ENCODE results near the gene COPS4.

COPS4 gene

DNA sequence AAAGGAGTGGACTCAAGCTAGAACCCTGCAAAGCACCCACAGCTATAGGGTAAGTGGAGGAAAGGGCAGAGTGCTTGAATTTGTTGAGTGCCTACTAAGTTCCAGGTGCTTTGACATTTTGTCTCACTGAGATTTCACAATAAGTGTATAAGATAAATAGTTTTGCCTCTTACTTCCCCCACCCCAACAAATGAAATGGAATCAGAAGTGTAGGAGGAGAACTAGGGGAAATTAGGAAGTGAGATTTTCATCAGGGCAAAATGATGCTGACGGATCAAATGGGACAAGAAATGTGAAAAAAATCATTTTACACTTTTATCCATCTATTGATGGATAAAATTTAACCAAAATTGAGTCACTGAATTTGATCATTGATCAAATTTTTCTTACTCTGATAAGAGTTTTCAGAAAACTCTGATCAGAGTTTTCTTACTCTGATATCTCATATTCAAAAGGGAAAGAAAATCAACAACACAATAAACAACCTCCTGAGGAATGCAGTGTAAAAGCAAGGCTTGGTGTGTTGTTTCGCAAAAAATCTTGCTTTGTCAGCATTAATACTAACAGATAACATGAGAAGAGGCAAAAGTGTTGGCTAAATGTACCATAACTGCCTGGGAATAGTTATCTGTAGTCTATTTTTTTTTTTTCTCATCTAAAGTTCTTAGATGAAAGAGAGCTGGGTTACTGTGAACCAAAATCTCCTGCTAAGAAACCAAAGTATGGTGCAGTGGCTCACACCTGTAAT, 54.6 kb downstream of the COPS4 start:
- DNase-seq: no peak

DNA sequence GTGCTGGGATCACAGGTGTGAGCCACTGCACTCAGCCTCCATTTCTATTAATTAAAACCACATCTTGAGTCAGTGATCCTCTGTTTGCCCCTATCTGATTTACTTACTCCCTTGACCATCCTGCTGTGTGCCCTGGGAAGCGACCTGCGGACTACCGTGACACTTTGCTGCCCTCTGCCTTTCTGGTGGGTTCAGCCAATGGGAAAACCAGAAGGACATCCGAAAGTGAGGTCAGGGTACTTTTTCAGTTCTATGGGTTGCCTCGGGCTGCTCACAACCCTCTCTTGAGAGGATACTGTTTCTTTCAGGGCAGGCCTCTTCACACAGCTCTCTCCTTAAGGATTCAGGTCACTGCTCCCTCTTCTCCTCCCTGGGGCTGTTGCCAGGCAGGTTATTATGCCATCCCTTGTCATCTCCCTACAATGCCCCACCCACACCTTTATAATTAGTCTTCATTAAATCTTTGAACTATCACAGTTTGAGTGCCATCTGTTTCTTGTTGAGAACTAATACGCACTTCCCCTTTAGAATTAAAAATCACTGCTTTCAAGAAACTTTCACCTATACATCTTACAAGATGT, 58.2 kb downstream of the COPS4 start:
- DNase-seq: no peak

DNA sequence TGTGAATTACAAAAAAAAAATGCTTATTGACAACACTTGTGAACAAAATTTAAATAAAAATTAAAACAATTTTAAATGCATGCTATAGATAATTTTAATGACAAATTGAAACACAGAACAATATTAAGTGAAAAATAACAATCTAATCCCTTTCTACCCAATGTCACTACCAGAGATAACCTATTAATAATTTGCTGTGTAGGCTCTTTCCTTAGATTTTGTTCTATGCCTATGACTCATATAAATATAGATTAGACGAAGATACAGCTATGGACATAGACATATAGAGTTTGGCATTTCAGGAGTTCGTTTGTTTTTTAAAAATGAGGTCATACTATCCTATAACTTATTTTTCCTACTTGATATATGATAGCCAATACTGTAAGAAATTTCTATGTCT, 61.4 kb downstream of the COPS4 start:
- no peak for DNase-seq

GRCh38 chr4:83104991-83105390, 70.0 kb downstream of the COPS4 start:
- DNase-seq: no peak

DNA sequence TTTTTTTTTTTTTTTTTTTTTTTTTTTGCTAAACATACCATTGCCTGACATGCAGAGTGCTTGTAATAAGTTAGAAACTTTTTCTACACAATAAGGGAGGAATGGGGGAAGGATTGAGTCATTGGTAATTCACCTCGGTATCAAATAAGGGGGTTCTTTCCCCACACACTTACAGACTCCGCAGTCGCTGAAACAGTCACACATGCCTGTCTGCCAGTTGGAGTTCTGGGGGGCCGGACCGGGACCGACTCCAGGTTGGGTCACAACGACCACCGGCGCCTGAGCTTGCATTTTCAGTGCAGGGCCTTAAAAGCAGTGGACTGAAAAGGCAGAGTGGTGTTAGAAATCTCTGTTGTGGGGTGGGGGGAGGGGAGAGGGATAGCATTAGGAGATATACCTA, 72.6 kb downstream of the COPS4 start:
- DNase-seq: no peak

- no peak for DNase-seq
Measured at GRCh38 chr4:83108101-83108861, 73.3 kb downstream of the COPS4 start.

DNA sequence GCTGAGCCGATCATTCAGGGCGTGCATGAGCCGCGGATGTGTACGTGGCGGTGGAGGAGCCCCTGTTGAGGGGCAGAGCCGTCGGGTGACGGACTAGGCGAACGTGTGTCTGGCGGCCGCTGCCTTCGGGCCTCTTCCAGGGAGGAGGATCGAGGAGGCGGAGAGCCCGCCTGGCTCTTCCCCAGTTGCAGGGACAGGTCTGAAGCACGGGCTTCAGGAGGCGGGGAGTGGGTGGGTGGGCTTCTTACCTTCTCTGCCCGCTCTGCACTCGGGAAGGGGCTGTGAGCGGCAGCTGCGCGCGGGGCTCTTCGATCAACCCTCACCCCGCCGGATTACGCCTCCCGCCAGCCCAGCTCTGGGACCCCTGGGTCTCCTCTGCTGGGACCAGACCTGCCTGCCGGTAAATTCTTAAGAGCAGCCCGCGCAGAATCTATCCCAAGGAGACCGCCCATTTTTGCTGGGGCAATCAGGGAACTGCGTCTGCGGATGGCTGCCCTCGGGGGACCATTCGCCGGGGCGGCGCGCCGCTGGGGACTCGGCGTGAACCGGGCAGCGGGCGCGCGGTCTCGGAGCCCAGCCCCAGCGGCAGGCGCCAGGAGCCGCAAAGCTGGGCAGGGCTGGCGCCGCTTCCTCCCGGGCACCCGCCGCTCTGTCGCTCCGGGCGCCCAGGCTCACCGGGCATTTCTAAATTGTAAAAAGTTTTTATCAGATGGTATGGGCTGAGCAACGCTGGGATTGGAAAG, 74.7 kb downstream of the COPS4 start:
- DNase-seq: peak; percentile 66

DNA sequence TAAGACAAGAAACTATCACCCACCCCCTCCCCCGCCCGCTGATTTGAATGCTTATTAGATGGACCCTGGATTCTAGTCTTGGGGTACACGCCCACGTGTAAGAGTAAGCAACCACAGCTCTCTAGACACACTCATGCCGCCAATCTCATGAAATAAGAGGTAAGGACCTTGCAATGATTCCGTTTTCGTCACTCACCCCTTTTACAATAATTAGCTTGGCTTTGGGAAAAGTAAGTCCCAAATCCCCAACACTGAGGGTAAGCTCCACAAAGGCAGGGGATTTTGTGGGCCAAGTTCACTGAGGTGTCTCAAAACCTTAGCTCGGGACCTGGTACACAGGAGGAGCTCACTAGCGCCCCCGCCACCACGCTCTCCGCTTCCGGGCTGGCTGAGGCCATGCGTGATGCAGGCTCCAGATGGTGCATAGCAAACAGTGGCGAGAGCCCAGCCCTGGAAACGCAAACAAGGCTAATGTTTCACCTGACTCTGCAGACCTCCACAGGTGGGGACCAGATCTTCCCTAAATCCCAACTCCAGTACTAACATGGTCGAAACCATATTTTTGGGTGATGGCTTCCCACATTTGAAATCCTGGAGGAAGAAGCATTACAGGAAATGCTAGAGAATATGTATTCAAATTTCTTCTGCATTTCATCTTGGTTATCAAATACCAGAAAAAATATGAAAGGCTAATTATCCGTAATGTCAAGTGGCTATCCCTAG, 75.4 kb downstream of the COPS4 start:
- peak; percentile 94 for DNase-seq

DNA sequence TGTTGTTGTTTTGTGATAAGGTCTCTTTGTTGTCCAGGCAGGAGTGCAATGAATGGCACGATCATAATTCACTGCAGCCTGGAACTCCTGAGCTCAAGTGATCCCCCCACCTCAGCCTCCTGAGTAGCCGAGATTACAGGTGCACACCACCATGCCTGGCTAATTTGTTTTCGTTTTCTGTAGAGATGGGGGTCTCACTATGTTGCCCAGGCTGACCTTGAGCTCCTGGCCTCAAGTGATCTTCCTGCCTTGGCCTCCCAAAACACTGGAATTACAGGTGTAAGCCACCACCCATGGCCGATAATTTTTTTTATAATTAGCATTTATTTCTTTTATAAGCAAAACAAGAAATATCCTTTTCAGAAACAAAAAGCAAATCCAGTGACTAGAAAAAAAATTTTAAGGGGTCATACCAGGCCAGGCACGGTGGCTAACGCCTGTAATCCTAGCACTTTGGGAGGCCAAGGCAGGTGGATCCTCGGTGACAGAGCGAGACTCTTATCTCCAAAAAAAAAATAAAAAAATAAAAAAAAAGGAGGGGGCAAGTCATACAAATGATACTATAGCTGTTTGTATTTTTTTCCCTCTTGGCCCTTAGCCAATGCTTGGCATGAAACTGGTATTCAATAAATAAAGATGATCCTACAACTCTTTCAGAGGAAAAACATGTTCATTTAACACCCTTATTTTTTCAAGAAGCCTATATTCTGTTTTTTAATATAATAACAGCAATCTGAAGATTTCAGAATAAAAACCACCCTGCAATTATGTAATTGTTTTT, 76.2 kb downstream of the COPS4 start:
- DNase-seq: peak; percentile 52

DNA sequence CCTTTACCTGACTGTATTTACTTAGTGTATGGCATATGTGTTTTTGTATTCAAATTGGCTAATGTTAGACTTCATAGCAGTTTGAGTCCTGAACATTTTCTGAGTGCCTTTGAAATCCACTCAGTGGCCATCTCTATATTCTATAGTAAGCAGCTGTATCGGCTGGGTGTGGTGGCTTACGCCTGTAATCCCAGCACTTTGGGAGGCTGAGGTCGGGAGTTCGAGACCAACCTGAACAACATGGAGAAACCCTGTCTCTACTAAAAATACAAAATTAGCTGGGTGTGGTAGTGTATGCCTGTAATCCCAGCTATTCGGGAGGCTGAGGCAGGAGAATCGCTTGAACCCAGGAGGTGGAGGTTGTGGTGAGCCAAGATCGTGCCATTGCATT, 76.8 kb downstream of the COPS4 start:
- DNase-seq: peak; percentile 33

- DNase-seq: peak; percentile 77
Measured at GRCh38 chr4:83112231-83112630, 77.2 kb downstream of the COPS4 start.

- DNase-seq: peak; percentile 72
Measured at GRCh38 chr4:83112678-83113428, 77.9 kb downstream of the COPS4 start.

- peak; percentile 85 for DNase-seq
Measured at GRCh38 chr4:83113429-83113786, 78.4 kb downstream of the COPS4 start.

DNA sequence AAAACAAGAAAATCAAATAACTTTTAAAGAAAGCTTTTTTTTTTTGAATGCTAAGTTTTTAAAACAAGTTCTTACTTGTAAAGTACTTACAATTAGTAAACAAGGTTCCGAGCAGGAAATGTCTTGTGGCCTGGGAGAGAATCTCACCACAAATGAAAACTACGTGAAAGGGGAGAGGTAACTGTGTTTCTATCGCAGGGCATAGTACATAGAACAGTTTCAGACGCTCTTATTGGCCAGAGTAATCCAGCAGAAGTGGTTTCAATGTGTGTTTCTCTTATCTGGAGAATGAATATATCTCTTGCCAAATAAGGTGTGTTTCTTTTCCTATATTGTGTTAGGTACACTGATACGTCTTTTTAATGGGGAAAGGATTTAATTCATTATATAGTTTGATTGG, 79.6 kb downstream of the COPS4 start, which contains the start of gene PLAC8:
Gene PLAC8, minus strand, starts transcription at position 154 of the 400 bp plus-strand sequence. CDS start 6,808 bp downstream, outside the sequence.
- peak; percentile 82 for DNase-seq

DNA sequence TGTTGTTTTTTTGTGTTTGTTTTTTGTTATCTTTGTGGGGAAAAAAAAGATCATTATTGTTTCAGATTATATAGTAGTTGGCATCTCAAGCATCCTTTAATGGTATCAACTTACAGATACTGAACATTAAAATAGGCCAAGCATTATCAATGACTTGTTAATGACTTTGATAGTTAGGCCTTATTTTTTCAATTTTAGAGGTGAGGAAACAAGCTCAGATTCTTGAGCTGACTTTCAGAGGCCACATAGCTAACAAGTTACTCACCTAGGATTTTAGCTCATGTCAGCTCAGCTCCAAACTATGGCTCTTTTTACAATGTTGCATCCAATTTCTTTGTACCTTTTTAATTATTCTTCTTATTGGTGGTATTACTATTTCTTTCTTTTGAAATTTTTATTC, 80.0 kb downstream of the COPS4 start:
- DNase-seq: no peak

DNA sequence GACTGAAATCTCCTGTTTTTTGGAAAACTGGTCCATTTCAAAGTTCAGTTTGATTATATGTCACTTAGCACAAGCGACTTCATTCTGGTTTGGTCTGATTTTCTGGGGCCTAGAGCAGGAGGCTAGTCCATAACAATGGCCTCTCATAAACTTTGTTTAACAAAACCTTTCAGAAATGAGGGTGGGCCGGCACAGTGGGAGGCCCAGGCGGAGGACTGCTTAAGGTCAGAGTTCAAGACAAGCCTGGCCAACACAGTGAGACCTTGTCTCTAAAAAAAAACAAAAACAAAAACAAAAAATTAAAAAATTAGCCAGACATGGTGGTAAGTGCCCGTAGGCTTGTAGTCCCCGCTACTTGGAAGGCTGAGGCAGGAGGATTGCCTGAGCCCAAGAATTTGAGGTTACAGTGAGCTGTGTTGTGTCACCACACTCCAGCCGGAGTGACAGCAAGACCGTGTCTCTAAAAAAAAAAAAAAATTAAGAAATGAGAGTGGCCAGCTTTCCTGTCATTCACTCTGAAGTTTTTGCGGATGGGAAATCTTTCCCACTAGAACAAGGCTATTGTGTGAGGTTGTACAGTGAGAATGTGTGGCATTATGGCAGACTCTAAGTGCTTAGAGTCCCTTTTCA, 80.8 kb downstream of the COPS4 start:
- no peak for DNase-seq

- no peak for DNase-seq
Measured at GRCh38 chr4:83118869-83119268, 83.9 kb downstream of the COPS4 start.

GRCh38 chr4:83121246-83121645, 86.3 kb downstream of the COPS4 start:
- no peak for DNase-seq

- DNase-seq: peak; percentile 81
Measured at GRCh38 chr4:83124111-83124780, 89.3 kb downstream of the COPS4 start.
